GM04503 (cell line): ENCODE results near the gene RTL9.
"Not testable (repeated sequence)": the region's sequence is repeated elsewhere in the genome, so short reads cannot be mapped to it uniquely, and the experiment has no call there.

ENCODE experiments used
- DNase-seq: peaks from one replicate; pipeline ENCODE4 v3.0.0-alpha.2; 2012; ENCODE audit warnings: low read depth

The RTL9 gene

DNA sequence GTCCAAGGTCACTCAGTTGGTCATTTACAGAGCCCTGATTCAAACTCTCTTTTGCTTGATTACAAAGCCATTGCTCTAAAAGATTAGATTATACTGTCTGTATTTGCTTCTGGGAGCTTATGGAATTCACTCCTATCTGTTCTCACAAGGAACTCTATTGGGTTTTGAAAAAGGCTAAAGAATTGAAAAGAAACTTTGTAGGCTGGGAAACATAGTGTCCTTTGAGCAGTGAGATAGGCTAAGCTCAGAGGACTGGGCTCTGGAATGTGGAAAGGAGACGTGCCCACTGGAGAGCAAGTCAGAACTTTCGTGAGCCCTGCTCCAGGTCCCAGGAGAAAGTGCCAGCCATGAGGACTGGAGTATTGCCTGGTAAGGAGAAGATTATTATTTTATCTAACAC, at the start of gene RTL9:
TSS of gene RTL9 (plus strand) at position 301 of the 400 bp plus-strand sequence. CDS start 91,770 bp downstream, outside the sequence.
- DNase-seq: no peak

GRCh38 chrX:110310000-110310790, 48.5 kb upstream of the RTL9 start:
- no peak for DNase-seq

GRCh38 chrX:110310896-110311295, 47.8 kb upstream of the RTL9 start:
- DNase-seq: no peak

- no peak for DNase-seq
Observed at GRCh38 chrX:110311437-110312230, 47.0 kb upstream of the RTL9 start.

GRCh38 chrX:110315551-110315950, 43.1 kb upstream of the RTL9 start:
- no peak for DNase-seq

DNA sequence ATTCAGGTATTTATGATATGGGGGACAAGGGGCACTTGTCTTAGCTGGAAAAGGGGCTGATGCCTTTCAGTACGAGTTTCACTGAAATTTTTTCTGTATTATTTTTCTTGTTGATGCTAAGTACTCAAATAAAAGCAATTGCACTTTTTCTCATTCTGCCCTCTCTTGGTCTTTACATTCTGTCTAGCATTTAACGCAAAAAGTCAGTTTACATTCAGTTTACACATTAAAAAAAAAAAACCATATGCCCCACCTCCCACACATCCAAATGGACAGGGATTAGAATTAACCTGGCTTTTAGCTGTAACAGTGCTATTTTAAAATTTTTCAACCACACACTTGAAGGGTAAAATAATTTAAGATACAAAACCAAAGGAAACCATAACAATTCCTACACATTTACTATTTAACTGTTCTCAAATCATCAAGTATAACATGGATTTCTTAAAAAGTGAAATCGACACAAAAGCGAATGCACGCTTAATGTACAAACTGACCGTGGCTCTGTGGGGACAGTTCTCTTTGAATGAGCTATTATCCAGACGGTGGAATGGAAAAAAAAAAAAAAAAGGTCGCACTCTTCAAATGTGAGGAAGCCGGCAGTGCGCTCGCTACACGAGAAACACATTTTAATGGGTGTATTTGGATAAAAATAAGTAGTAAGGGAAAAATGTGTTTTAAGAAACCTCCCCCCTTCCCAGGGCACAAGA, 42.1 kb upstream of the RTL9 start:
- no peak for DNase-seq

DNA sequence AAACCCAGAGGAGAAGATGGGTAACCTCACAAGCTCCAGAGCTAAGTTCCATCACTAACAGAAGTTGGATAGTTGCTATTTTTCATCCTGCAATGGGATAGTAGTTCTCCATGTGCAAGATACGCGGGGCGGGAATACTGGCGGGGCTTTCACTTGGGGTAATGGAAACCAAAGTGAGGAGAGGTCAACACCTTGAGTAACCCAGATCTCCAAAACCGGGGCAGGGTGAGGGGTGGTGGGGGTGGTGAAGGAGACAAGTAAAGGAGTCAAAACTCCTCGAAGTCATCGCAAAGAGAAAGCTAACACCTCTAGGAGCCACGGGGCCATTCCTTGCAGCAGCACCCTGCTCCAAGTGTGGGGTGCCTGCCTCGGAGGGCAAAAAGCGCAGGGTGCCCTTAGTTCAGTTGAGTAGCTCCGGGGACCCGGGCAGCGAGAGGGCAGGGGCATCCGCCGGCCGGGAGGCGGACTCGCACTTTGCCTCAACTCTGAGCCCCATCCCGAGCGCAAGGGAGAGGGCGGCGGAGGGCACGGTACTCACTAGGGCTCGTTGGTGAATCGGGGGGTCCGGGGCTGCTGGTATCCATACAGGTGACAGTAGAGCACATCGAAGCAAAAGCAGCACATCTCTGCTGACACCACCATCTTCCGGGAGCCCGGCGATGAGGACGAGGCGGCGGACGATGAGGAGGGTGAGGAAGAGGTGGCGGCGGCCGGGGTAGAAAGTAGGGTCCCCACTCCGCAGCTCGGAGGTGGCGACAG, 41.4 kb upstream of the RTL9 start:
- no peak for DNase-seq

- DNase-seq: no peak
Observed at GRCh38 chrX:110317820-110318663, 40.6 kb upstream of the RTL9 start, which contains the start of gene AMMECR1. Gene AMMECR1 (minus strand): TSS chrX:110318085. CDS start chrX:110318071, 14 bp downstream.

DNA sequence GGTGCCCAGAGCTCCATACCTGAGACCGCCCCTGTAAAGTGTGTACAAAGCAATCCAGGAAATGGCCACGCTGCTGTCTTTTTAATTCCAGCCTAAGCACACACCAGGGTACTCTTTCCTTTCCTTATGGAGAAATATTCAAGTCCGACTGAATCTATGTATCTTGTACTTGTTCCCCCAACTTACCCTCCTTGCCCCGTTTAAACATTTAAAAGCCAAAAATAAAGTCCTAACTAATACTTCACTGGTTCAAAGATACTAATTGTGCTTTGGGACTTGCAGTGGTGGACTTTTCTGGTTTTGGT, 40.0 kb upstream of the RTL9 start:
- DNase-seq: no peak

GRCh38 chrX:110320381-110320987, 38.2 kb upstream of the RTL9 start:
- no peak for DNase-seq

DNA sequence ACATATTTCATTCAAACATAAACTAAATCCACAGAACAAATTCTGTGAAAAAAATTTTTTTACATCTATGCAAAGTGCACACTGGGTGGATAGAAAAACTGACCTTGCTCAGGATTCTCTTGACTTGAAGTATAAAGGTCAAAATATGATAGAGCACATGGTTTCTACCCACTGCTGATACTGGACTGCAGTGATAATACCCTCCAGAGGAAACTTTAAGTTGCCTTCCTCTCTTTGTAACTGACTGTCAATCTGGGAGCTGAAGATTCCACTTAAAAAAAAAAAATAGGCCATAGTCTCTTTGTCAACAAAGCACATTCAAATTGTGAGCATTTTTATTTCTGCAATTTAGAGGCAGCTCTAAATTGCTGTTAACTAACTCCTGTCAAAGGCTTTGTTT, 37.6 kb upstream of the RTL9 start:
- DNase-seq: no peak

- no peak for DNase-seq
Observed at GRCh38 chrX:110321670-110322069, 37.0 kb upstream of the RTL9 start.

DNA sequence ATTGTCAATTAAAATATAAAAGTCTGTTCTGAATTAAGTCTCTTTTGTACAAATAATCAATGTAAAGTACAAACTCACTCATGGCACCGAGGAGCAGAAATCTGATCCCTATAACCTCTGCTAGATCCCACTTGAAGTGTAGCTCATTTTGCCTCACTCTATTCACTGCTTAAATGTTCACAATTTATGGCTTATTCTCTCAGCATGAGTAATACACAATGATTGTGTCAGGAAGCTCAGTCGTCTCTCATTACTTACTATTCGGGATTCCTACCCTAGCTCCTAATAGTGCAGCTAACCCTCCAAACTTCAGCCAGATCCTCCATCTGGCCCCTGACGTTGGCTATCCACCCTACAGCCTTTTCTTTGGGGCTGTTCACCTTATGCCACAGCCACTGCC, 36.0 kb upstream of the RTL9 start:
- no peak for DNase-seq

GRCh38 chrX:110326712-110327111, 31.9 kb upstream of the RTL9 start:
- no peak for DNase-seq

DNA sequence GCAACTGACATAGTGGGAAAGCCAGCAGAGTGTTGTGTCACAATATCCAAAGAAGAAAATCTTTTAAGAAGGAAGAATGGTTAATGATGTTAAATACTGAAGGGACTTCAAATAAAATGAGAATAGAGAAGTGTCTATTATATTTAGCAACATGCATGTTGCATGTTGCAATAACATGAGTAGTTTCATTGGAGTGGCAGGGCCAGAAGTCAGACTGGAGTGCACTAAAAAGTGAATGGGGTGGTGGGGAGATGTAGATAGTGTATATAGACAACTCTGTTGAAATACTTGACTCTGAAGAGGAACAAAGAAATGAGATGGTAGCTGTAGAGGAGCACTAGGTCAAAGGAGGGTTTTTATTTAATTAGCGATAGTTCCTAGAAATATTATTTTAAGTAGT, 31.3 kb upstream of the RTL9 start:
- no peak for DNase-seq

DNA sequence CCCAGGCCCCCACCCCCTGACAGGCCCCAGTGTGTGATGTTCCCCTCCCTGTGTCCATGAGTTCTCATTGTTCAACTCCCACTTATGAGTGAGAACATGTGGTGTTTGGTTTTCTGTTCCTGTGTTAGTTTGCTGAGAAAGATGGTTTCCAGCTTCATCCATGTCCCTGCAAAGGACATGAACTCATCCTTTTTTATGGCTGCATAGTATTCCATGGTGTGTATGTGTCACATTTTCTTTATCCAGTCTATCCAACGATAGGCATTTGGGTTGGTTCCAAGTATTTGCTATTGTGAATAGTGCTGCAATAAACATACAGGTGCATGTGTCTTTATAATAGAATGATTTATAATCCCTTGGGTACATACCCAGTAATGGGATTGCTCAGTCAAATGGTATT, 30.0 kb upstream of the RTL9 start:
- DNase-seq: not testable (repeated sequence)

- no peak for DNase-seq
Observed at GRCh38 chrX:110331444-110332030, 27.1 kb upstream of the RTL9 start.

DNA sequence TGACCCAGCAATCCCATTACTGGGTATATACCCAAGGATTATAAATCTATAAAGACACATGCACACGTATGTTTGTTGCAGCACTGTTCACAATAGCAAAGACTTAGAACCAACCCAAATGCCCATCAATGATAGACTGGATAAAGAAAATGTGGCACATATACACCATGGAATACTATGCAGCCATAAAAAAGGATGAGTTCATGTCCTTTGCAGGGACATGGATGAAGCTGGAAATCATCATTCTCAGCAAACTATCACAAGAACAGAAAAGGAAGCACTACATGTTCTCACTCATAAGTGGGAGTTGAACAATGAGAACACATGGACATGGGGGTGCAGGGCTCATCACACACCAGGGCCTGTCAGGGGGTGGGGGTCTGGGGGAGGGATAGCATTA, 25.2 kb upstream of the RTL9 start:
- DNase-seq: not testable (repeated sequence)

DNA sequence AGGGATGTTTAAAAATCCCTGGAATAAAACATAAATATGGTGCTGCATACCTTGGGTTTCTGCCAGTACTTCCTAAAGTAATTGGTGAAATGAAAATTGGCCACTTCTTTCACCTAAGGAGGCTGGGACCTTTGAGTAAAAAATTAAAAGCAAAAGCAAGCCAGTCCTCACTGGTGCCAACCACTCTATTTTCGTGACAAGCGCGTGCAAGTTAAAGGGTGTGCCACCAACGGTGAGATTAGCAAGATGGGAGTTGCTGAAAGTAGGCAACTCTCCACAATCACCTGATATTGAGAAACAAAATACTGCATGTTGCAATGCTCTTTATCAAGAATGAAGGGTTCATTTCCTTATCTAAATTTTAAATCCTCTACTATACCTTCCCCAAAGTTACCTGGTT, 19.7 kb upstream of the RTL9 start:
- no peak for DNase-seq
